Mesenchymal stem cell (in vitro differentiated cells and primary cell): ENCODE results near the gene IFI30.

Experiments
- DNase-seq: peaks from one replicate; pipeline ENCODE4 v3.0.0-alpha.2; 2013
- H2AFZ ChIP-seq: one replicate; pipeline ENCODE4 v1.6.1; 2013; ENCODE audit warnings: low read depth, mild to moderate bottlenecking, control low read depth, inconsistent platforms, low read length, moderate library complexity
- H2AK5ac ChIP-seq: 2 replicates; pipeline ENCODE4 v1.6.1; 2013; ENCODE audit warnings: low read length, moderate library complexity, mild to moderate bottlenecking, inconsistent platforms; ENCODE audit not compliant: severe bottlenecking
- H2BK120ac ChIP-seq: one replicate; pipeline ENCODE4 v1.6.1; 2013; ENCODE audit warnings: low read depth, mild to moderate bottlenecking, inconsistent platforms, low read length, moderate library complexity
- H2BK12ac ChIP-seq, 2 experiments: one replicate each; pipeline ENCODE4 v1.6.1; 2013; ENCODE audit warnings: inconsistent platforms in 2 of 2, low read length in 2 of 2, mild to moderate bottlenecking in 2 of 2, moderate library complexity in 2 of 2, control low read depth in 1 of 2
- H2BK15ac ChIP-seq: one replicate; pipeline ENCODE4 v1.6.1; 2013; ENCODE audit warnings: mild to moderate bottlenecking, low read depth, inconsistent platforms; ENCODE audit not compliant: poor library complexity, severe bottlenecking
- H2BK5ac ChIP-seq: 2 replicates; pipeline ENCODE4 v1.6.1; 2013; ENCODE audit warnings: low read depth, mild to moderate bottlenecking, low read length, control low read depth, inconsistent platforms; ENCODE audit not compliant: poor library complexity, severe bottlenecking
- H3K14ac ChIP-seq, 2 experiments: one replicate each; pipeline ENCODE4 v1.6.1; 2013; ENCODE audit warnings: inconsistent platforms in 2 of 2, low read length in 2 of 2, control low read depth in 1 of 2, mild to moderate bottlenecking in 1 of 2, moderate library complexity in 1 of 2
- H3K18ac ChIP-seq, 2 experiments: one replicate each; pipeline ENCODE4 v1.6.1; 2013; ENCODE audit warnings: inconsistent platforms in 2 of 2, low read length in 2 of 2, control low read depth in 1 of 2, low read depth in 1 of 2, mild to moderate bottlenecking in 1 of 2
- H3K23ac ChIP-seq, 2 experiments: one replicate each; pipeline ENCODE4 v1.6.1; 2013; ENCODE audit warnings: inconsistent platforms in 2 of 2, low read length in 2 of 2, mild to moderate bottlenecking in 2 of 2, moderate library complexity in 2 of 2, control low read depth in 1 of 2
- H3K27ac ChIP-seq: 2 replicates; pipeline ENCODE4 v1.5.1; 2013; ENCODE audit warnings: mild to moderate bottlenecking, moderate library complexity, low read length, control low read depth, inconsistent platforms; ENCODE audit not compliant: poor library complexity, severe bottlenecking
- H3K27me3 ChIP-seq, 2 experiments: 2 replicates each; pipeline versions ENCODE4 v1.6.1 to v1.7.0; 2013; ENCODE audit warnings: low read length in 2 of 2, mild to moderate bottlenecking in 2 of 2, moderate library complexity in 2 of 2, control low read depth in 1 of 2, inconsistent platforms in 1 of 2; ENCODE audit not compliant: control insufficient read depth in 1 of 2, insufficient read depth in 1 of 2
- H3K36me3 ChIP-seq, 2 experiments: 2 replicates each; pipeline versions ENCODE4 v1.6.1 to v1.7.0; 2013; ENCODE audit warnings: low read length in 2 of 2, control low read depth in 1 of 2, inconsistent platforms in 1 of 2, low read depth in 1 of 2, mild to moderate bottlenecking in 1 of 2; ENCODE audit not compliant: insufficient read depth in 2 of 2, control insufficient read depth in 1 of 2
- H3K4ac ChIP-seq, 2 experiments: one replicate each; pipeline ENCODE4 v1.6.1; 2013; ENCODE audit warnings: inconsistent platforms in 2 of 2, low read length in 2 of 2, mild to moderate bottlenecking in 2 of 2, moderate library complexity in 2 of 2, control low read depth in 1 of 2, low read depth in 1 of 2
- H3K4me1 ChIP-seq: 2 replicates; pipeline ENCODE4 v1.6.1; 2013; ENCODE audit warnings: low read depth, low read length, control low read depth; ENCODE audit not compliant: control insufficient read depth, insufficient read depth
- H3K4me2 ChIP-seq: 2 replicates; pipeline ENCODE4 v1.6.1; 2013; ENCODE audit warnings: low read length, mild to moderate bottlenecking, inconsistent platforms; ENCODE audit not compliant: poor library complexity, severe bottlenecking
- H3K4me3 ChIP-seq, 2 experiments: 2 replicates each; pipeline versions ENCODE4 v1.5.1 to v1.7.0; 2013; ENCODE audit warnings: low read length in 2 of 2, mild to moderate bottlenecking in 2 of 2, control low read depth in 1 of 2, low read depth in 1 of 2; ENCODE audit not compliant: insufficient read depth in 1 of 2
- H3K79me1 ChIP-seq: replicated peaks from 2 replicates; pipeline ENCODE4 v1.6.1; 2013; ENCODE audit warnings: mild to moderate bottlenecking, control low read depth, low read length, inconsistent platforms; ENCODE audit not compliant: poor library complexity, severe bottlenecking
- H3K9ac ChIP-seq: 2 replicates; pipeline ENCODE4 v1.7.0; 2013; ENCODE audit warnings: mild to moderate bottlenecking, low read length, moderate library complexity
- H3K9me3 ChIP-seq: 2 replicates; pipeline ENCODE4 v1.7.0; 2013; ENCODE audit warnings: mild to moderate bottlenecking, low read length; ENCODE audit not compliant: control insufficient read depth
- H4K8ac ChIP-seq: one replicate; pipeline ENCODE4 v1.6.1; 2013; ENCODE audit warnings: inconsistent platforms, mild to moderate bottlenecking, low read length, moderate library complexity
- H4K91ac ChIP-seq: one replicate; pipeline ENCODE4 v1.6.1; 2013; ENCODE audit warnings: mild to moderate bottlenecking, low read length, inconsistent platforms
- WGBS: methylation state at CpG from one replicate; pipeline ENCODE4 v1.1.7; 2013; ENCODE audit warnings: mixed read lengths; 5-methylcytosine and 5-hydroxymethylcytosine counted together

The IFI30 gene

DNA sequence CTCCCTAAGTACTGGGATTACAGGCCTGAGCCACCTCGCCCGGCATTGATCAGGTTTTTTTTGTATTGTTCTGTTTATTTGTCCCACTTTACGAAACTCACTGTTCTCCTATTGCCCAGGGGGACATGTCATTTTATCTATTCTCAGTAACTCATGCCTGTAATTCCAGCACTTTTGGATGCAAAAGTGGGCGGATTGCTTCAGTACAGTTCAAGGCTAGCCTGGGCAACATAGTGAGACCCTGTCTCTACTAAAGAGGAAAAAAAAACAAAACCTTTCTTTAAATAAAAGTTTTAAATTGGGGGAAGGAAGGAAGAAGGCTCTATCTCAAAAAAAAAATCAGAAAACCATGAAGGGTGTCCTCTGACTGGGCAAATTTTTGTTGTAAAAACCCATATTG lies 16.7 kb downstream of the IFI30 start:
- Histone ChIP-seq H2AK5ac (no peak overlapping the region), H3K36me3 (peaks cover 0 to 6% of the 10 kb centered on the region in 2 experiments), H3K23ac (no peak overlapping the region), H2BK5ac (no peak overlapping the region), H3K4ac (no peak overlapping the region), H4K8ac (no peak overlapping the region), H2BK15ac (no peak overlapping the region), H3K27ac (no peak overlapping the region), H3K79me1 (peaks cover 14% of the 10 kb centered on the region), H3K27me3 (no peaks in the 10 kb centered on the region), H3K9me3 (no peaks in the 10 kb centered on the region), H2AFZ (no peak overlapping the region), H2BK120ac (no peak overlapping the region), H2BK12ac (no peak overlapping the region), H3K4me1 (peaks cover 16% of the 10 kb centered on the region), H3K14ac (no peak overlapping the region), H3K9ac (no peak overlapping the region), H4K91ac (no peak overlapping the region), H3K4me3 (no peak overlapping the region), H3K18ac (no peak overlapping the region), H3K4me2 (no peak overlapping the region)
- WGBS: 88% methylated on average over 3 of the region's 4 CpGs
- no peak for DNase-seq

DNA sequence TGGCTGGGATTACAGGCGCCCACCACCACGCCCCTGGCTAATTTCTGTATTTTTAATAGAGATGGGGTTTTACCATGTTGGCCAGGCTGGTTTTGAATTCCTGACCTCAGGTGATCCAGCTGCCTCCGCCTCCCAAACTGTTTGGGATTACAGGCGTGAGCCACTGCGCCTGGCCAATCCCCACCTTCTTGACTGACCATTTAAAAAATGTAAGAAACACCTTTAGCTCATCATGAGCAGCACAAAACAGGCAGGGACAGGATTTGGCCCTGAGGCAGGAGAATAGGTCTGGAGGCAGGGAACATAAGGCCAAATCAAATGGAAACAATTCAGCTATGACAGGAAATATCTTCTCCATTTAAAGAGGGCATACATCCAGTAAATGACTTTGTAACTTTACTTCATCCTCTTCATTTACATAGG lies 18.0 kb downstream of the IFI30 start:
- H2BK15ac ChIP-seq: no peak overlapping the region
- H3K4ac ChIP-seq: no peak overlapping the region
- H4K91ac ChIP-seq: no peak overlapping the region
- no peak overlapping the region for H4K8ac ChIP-seq
- H3K79me1 ChIP-seq: peaks cover 14% of the 10 kb centered on the region
- no peak overlapping the region for H3K27ac ChIP-seq
- H3K14ac ChIP-seq: no peak overlapping the region
- no peak overlapping the region for H3K23ac ChIP-seq
- H2BK12ac ChIP-seq: no peak overlapping the region
- H3K36me3 ChIP-seq: peaks cover 10 to 17% of the 10 kb centered on the region in 2 experiments
- H2BK5ac ChIP-seq: no peak overlapping the region
- no peak overlapping the region for H2AK5ac ChIP-seq
- peak overlapping the region; percentile 69 for H3K4me2 ChIP-seq
- H3K27me3 ChIP-seq: no peaks in the 10 kb centered on the region
- H3K4me3 ChIP-seq: peak overlapping the region in 1 of 2 experiments; percentile 80
- H3K9me3 ChIP-seq: no peaks in the 10 kb centered on the region
- no peak overlapping the region for H2AFZ ChIP-seq
- no peak overlapping the region for H2BK120ac ChIP-seq
- no peak overlapping the region for H3K18ac ChIP-seq
- DNase-seq: no peak
- peak overlapping the region; percentile 91 for H3K9ac ChIP-seq
- WGBS: 88% methylated on average over 4 of the region's 5 CpGs
- peaks cover 16% of the 10 kb centered on the region for H3K4me1 ChIP-seq

DNA sequence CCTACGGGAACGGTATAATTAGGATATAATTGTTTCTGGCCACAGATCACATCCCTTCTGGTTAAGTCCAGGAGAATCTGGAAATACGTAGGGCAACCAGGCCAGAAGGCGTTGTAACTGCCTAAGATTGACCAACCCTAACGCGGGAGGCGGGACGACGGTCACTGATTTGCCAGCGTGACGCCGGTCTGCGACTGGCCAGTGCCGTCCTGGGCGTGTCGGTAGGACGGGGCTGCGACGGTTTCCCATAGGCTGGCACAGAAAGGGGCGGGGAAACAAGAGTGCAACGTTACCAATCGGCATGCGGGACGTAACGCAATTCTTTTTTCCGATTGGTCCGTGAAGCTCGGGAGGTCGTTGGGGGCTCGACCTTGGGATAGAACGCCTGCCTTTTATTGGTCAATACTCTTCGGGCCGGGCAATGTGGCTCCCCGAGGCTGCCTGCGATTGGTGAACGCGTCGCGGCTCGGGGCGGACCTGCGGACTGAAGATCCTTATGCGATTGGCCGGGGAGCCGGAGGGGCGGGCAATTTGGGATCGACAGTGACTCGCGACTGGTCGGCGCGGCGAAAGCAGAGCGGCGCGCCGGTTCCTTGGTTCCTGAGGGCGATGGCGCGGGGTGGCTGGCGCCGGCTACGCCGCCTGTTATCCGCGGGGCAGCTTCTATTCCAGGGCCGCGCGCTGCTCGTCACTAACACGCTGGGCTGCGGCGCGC lies 19.2 kb downstream of the IFI30 start, which contains the start of gene MPV17L2:
TSS of gene MPV17L2 (plus strand) at position 546 of the 715 bp plus-strand sequence. CDS start at position 610, 64 bp downstream.
- under 1% methylated on average over 74 of the region's 74 CpGs for WGBS
- peak within 1 kb of the TSS; percentile 69 for H3K4me2 ChIP-seq
- peak; percentile 100 for DNase-seq
- peak within 1 kb of the TSS in 1 of 2 experiments; percentile 59 for H2BK12ac ChIP-seq
- peaks cover 16 to 27% of the 10 kb centered on the region in 2 experiments for H3K36me3 ChIP-seq
- peaks cover 16% of the 10 kb centered on the region for H3K4me1 ChIP-seq
- peak within 1 kb of the TSS in 1 of 2 experiments; percentile 94 for H3K14ac ChIP-seq
- peak within 1 kb of the TSS; percentile 90 to 93 for H3K4me3 ChIP-seq
- peak within 1 kb of the TSS in 1 of 2 experiments; percentile 74 for H3K23ac ChIP-seq
- peak within 1 kb of the TSS; percentile 13 for H4K91ac ChIP-seq
- peak within 1 kb of the TSS; percentile 80 for H3K27ac ChIP-seq
- H4K8ac ChIP-seq: peak within 1 kb of the TSS; percentile 19
- peak within 1 kb of the TSS; percentile 97 for H2AFZ ChIP-seq
- peak within 1 kb of the TSS; percentile 58 to 88 for H3K18ac ChIP-seq
- H3K9ac ChIP-seq: peak within 1 kb of the TSS; percentile 91
- H3K9me3 ChIP-seq: no peaks in the 10 kb centered on the region
- peak within 1 kb of the TSS; percentile 94 for H2BK15ac ChIP-seq
- peak within 1 kb of the TSS in 1 of 2 experiments; percentile 44 for H3K4ac ChIP-seq
- no peak within 1 kb of the TSS for H2BK5ac ChIP-seq
- H3K27me3 ChIP-seq: no peaks in the 10 kb centered on the region
- peaks cover 14% of the 10 kb centered on the region for H3K79me1 ChIP-seq
- no peak within 1 kb of the TSS for H2AK5ac ChIP-seq
- H2BK120ac ChIP-seq: no peak within 1 kb of the TSS

DNA sequence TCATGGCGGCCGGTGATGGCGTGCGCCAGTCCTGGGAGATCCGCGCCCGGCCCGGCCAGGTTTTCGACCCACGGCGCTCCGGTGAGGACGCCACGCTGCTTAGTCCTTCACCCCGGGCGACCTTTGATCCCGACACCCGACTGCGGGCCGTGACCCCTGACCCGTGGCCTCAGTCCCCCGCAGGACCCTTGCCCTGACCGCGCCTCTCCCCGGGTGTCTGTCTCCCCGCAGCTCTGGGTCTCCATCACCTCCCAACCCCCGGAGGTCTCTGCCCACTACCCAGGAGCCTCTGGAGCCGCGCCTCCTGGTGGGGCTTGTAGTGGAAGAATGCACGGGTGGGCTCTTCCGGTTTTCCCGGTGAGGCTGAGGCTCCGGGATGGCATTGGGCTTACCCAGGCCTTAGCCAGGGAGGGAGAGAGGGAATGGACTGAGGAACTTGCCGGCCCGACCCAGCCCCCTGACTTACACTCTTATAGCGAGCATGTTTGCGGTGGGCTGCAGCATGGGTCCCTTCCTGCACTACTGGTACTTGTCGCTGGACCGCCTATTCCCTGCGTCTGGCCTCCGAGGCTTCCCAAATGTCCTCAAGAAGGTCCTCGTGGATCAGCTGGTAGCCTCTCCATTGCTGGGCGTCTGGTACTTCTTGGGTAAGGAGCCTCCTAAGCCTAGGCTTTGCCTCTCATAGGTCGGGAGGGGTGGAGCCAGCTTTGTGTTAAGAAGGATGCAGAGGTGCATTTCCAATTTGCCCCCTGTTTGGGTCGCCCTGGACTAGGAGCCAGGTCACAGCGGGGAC lies 20.0 kb downstream of the IFI30 start:
- H3K23ac ChIP-seq: peak overlapping the region in 1 of 2 experiments; percentile 74
- H2AK5ac ChIP-seq: no peak overlapping the region
- H3K4me3 ChIP-seq: peak overlapping the region; percentile 90 to 93
- H2AFZ ChIP-seq: peak overlapping the region; percentile 97
- H3K14ac ChIP-seq: peak overlapping the region in 1 of 2 experiments; percentile 94
- 7% methylated on average over 35 of the region's 46 CpGs for WGBS
- no peak overlapping the region for H4K8ac ChIP-seq
- H3K27me3 ChIP-seq: no peaks in the 10 kb centered on the region
- no peak overlapping the region for H2BK5ac ChIP-seq
- H4K91ac ChIP-seq: peak overlapping the region; percentile 13
- H3K4ac ChIP-seq: peak overlapping the region in 1 of 2 experiments; percentile 44
- peak overlapping the region; percentile 58 to 88 for H3K18ac ChIP-seq
- H3K9ac ChIP-seq: peak overlapping the region; percentile 91
- H2BK12ac ChIP-seq: peak overlapping the region in 1 of 2 experiments; percentile 59
- peaks cover 16% of the 10 kb centered on the region for H3K4me1 ChIP-seq
- H3K27ac ChIP-seq: no peak overlapping the region
- peak overlapping the region; percentile 94 for H2BK15ac ChIP-seq
- DNase-seq: peak; percentile 38
- H3K9me3 ChIP-seq: no peaks in the 10 kb centered on the region
- H3K36me3 ChIP-seq: peaks cover 24 to 35% of the 10 kb centered on the region in 2 experiments
- H3K79me1 ChIP-seq: peaks cover 14% of the 10 kb centered on the region
- no peak overlapping the region for H2BK120ac ChIP-seq
- peak overlapping the region; percentile 66 for H3K4me2 ChIP-seq
